Common myeloid progenitor, CD34-positive (primary cell): ENCODE results near the gene BTBD9.

Source experiments
- CTCF ChIA-PET: fragments of 350-600 bp; sonication (Branson Sonifier 250); formaldehyde crosslinking; loops from one replicate; lab custom pipeline; 2021; ENCODE audit warnings: antibody characterized with exemption; lab: Charles Lee
- POLR2A ChIA-PET: fragments of 350-600 bp; sonication (Branson Sonifier 250); formaldehyde crosslinking; loops from one replicate; lab custom pipeline; 2021; ENCODE audit warnings: antibody characterized with exemption; lab: Charles Lee
- DNase-seq, 3 donors: peaks; one replicate each; pipeline versions ENCODE4 v3.0.0 to v3.0.0-alpha.2; 2013
- H3K27ac ChIP-seq, 2 experiments: 1 replicate in 1 of 2; 2 replicates in 1 of 2; pipeline ENCODE4 v1.7.0; 2013; ENCODE audit warnings: inconsistent platforms in 2 of 2, low read length in 2 of 2, mild to moderate bottlenecking in 2 of 2, low read depth in 1 of 2, moderate library complexity in 1 of 2; ENCODE audit not compliant: severe bottlenecking in 2 of 2, insufficient read depth in 1 of 2, poor library complexity in 1 of 2
- H3K27me3 ChIP-seq, 5 experiments: replicated peaks in 2 of 5; 1 replicate in 3 of 5; 2 replicates in 2 of 5; pipeline versions ENCODE4 v1.6.1 to v1.7.0; 2013; ENCODE audit warnings: low read length in 4 of 5, mild to moderate bottlenecking in 2 of 5, moderate library complexity in 2 of 5, inconsistent platforms in 1 of 5; ENCODE audit not compliant: insufficient read depth in 5 of 5, control insufficient read depth in 4 of 5
- H3K36me3 ChIP-seq, 4 experiments: 1 replicate in 2 of 4; 2 replicates in 2 of 4; pipeline versions ENCODE4 v1.6.1 to v1.7.0; 2013; ENCODE audit warnings: low read length in 3 of 4, control low read depth in 1 of 4, mild to moderate bottlenecking in 1 of 4; ENCODE audit not compliant: control insufficient read depth in 4 of 4, insufficient read depth in 4 of 4
- H3K4me1 ChIP-seq, 4 experiments: 1 replicate in 3 of 4; 2 replicates in 1 of 4; pipeline versions ENCODE4 v1.6.1 to v1.7.1; 2013; ENCODE audit warnings: low read length in 3 of 4, mild to moderate bottlenecking in 3 of 4, control low read depth in 1 of 4, inconsistent platforms in 1 of 4, moderate library complexity in 1 of 4; ENCODE audit not compliant: control insufficient read depth in 4 of 4, insufficient read depth in 4 of 4; ENCODE audit errors: control extremely low read depth in 1 of 4
- H3K4me3 ChIP-seq, 7 experiments: 1 replicate in 4 of 7; 2 replicates in 3 of 7; pipeline versions ENCODE4 v1.5.1 to v1.7.0; 2013; ENCODE audit warnings: mild to moderate bottlenecking in 7 of 7, low read length in 6 of 7, moderate library complexity in 6 of 7, inconsistent platforms in 2 of 7, low read depth in 2 of 7, control low read depth in 1 of 7; ENCODE audit not compliant: insufficient read depth in 4 of 7, control insufficient read depth in 1 of 7; ENCODE audit errors: extremely low read depth in 1 of 7
- H3K9me3 ChIP-seq, 5 experiments: 1 replicate in 4 of 5; 2 replicates in 1 of 5; pipeline versions ENCODE4 v1.6.1 to v1.7.1; 2013; ENCODE audit warnings: low read length in 4 of 5, mild to moderate bottlenecking in 2 of 5, inconsistent platforms in 1 of 5, low read depth in 1 of 5, moderate library complexity in 1 of 5; ENCODE audit not compliant: control insufficient read depth in 4 of 5, insufficient read depth in 2 of 5; ENCODE audit errors: control extremely low read depth in 1 of 5
- WGBS: methylation state at CpG from one replicate; pipeline ENCODE4 v1.1.5; 2013; ENCODE audit not compliant: insufficient coverage; 5-methylcytosine and 5-hydroxymethylcytosine counted together

The BTBD9 gene

DNA sequence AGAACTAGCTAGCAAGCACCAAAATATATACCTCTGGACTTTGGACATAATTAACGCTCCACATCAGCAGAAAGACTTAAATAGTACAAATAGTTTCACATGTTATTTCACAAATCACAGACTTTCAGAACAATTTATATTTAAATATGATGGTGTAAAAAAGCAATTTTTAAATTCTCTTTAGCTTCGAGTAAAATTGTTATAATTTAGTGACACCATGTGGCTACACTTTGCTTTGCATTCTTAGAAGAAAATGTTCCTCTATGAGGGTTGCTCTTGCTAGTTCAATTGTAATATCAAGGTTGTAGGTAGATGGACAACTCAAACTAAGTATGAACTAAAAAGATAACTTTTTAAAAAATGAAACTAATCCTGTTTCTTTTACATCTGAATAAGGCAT is 69.0 kb downstream of the BTBD9 start:
- Histone ChIP-seq H3K9me3 (no peaks in the 10 kb centered on the region), H3K27me3 (no peaks in the 10 kb centered on the region), H3K4me3 (no peak overlapping the region), H3K4me1 (peaks cover 0 to 7% (median 3%) of the 10 kb centered on the region in 4 experiments), H3K36me3 (no peaks in the 10 kb centered on the region), H3K27ac (no peak overlapping the region)
- CTCF ChIA-PET, result interaction anchor here (0.6 to 2.6 kb wide), 16 partner anchors 9 to 1104 kb away, joined by 3 to 10 read pairs (median 4); partner anchors contain the start of gene GLO1
- peak; percentile 19 to 52 (median 35) for DNase-seq
- POLR2A ChIA-PET, result no interaction called here
- no CpG with 5 or more reads among the region's 2 CpGs for WGBS

DNA sequence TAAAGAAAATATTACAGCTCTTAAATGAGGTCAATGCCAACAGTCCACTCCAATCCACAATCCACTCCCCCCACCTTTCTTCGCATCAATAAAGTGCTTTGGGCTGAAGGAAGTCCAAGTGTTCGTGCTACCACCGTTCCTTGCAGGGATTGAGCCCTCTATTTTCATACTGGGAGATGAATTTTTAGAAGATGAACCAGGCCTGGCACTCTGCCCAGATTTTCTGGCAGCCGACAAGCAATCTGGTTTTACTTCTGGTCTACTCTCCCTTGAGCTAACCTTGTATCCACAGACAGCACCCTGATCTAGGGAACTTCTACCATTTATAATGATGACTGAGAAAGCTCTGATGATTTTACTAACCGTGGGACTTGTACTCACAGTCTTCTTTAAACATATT is 72.3 kb downstream of the BTBD9 start:
- Histone ChIP-seq H3K36me3 (no peaks in the 10 kb centered on the region), H3K27me3 (no peaks in the 10 kb centered on the region), H3K4me3 (no peak overlapping the region), H3K4me1 (peaks cover 0 to 6% (median 3%) of the 10 kb centered on the region in 4 experiments), H3K27ac (no peak overlapping the region), H3K9me3 (no peaks in the 10 kb centered on the region)
- ChIA-PET CTCF (interaction anchor here (1.0 kb wide), 1 partner anchor 876 kb away, joined by 3 read pairs; no protein-coding TSS in a partner anchor), POLR2A (no interaction called here)
- peak in 2 of 3 donors; percentile 11 to 15 for DNase-seq
- WGBS, result 95% methylated on average over 3 of the region's 5 CpGs

- no peak overlapping the region for H3K4me3 ChIP-seq
- no peaks in the 10 kb centered on the region for H3K36me3 ChIP-seq
- H3K27me3 ChIP-seq, result no peaks in the 10 kb centered on the region
- ChIA-PET CTCF (no interaction called here), POLR2A (no interaction called here)
- no peak for DNase-seq
- WGBS, result 100% methylated on average over 1 of the region's 6 CpGs
- no peaks in the 10 kb centered on the region for H3K9me3 ChIP-seq
- no peak overlapping the region for H3K27ac ChIP-seq
- H3K4me1 ChIP-seq, result peaks cover 0 to under 1% (median 0%) of the 10 kb centered on the region in 4 experiments
These were observed 73.3 kb downstream of the BTBD9 start for GRCh38 chr6:38566295-38567030.

GRCh38 chr6:38564301-38564700 is 75.4 kb downstream of the BTBD9 start:
- H3K9me3 ChIP-seq, result no peaks in the 10 kb centered on the region
- POLR2A ChIA-PET, result interaction anchor here (0.6 kb wide), 1 partner anchor 112 kb away, joined by 3 read pairs; no protein-coding TSS in a partner anchor
- no peak overlapping the region for H3K4me3 ChIP-seq
- H3K36me3 ChIP-seq, result no peaks in the 10 kb centered on the region
- WGBS, result 100% methylated on average over 4 of the region's 4 CpGs
- CTCF ChIA-PET, result interaction anchor here (0.9 kb wide), 1 partner anchor 529 kb away, joined by 3 read pairs; no protein-coding TSS in a partner anchor
- no peak overlapping the region for H3K27ac ChIP-seq
- H3K27me3 ChIP-seq, result no peaks in the 10 kb centered on the region
- no peak for DNase-seq
- H3K4me1 ChIP-seq, result no peaks in the 10 kb centered on the region

- CTCF ChIA-PET, result no interaction called here
- WGBS, result 100% methylated on average over 1 of the region's 3 CpGs
- DNase-seq, result no peak
These were observed 84.1 kb downstream of the BTBD9 start for GRCh38 chr6:38555606-38556005.

DNA sequence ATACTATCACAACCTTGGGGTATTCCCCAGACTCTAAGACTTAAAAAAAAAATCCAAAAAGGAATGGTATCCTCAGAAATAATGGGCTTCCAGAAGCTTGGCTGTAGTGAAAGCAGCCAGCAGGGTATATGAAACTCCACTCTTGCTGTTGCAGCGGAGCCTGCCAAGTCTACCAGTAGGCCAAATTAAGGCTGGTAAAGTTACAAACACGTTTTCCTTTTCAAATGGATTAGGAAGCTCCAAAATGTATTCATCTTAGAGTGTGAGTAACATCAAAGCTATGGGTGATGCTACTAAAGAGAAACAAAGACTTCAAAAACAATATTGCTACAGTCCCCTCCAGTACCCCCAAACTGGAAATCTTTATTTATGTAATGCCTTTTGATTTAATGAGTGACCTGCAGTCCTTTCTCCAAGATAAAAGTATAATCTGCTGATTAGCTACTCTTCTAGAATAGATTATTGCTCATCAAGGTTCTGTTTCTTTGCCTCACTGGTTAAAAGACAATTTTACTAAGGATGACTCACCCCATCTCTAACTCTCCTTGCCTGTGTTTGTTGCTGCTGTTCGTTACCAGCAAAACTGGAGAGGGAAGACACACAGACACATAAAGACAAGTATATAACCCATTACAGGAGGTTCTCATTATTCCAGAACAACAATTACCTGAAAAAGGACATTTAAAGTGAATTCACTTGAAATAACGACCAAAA is 84.9 kb downstream of the BTBD9 start:
- Histone ChIP-seq H3K4me1 (peaks cover 3 to 6% (median 4%) of the 10 kb centered on the region in 4 experiments), H3K36me3 (no peaks in the 10 kb centered on the region), H3K27ac (no peak overlapping the region), H3K9me3 (peaks cover 0 to 2% (median 0%) of the 10 kb centered on the region in 5 experiments), H3K4me3 (no peak overlapping the region), H3K27me3 (no peaks in the 10 kb centered on the region)
- CTCF ChIA-PET, result interaction anchor here (0.8 to 1.4 kb wide), 2 partner anchors 9 to 16 kb away, joined by 3 read pairs; no protein-coding TSS in a partner anchor
- POLR2A ChIA-PET, result no interaction called here
- WGBS, result 66% methylated on average over 3 of the region's 4 CpGs
- no peak for DNase-seq

More at GRCh38 chr6:38555606-38556005, 84.1 kb downstream of the BTBD9 start:
- POLR2A ChIA-PET, result no interaction called here
- Histone ChIP-seq H3K27me3 (no peaks in the 10 kb centered on the region), H3K27ac (no peak overlapping the region), H3K36me3 (no peaks in the 10 kb centered on the region), H3K9me3 (peaks cover 0 to 2% (median 0%) of the 10 kb centered on the region in 5 experiments), H3K4me1 (peaks cover 3 to 6% (median 4%) of the 10 kb centered on the region in 4 experiments), H3K4me3 (no peak overlapping the region)
